GM23248 (cell line): ENCODE measurements around the gene ANKRD18B. TPM values are rescaled to one million over a fixed set of nuclear protein-coding genes. Genes with fewer than 3 reads are reported as not detected.
"Not testable (repeated sequence)": the region's sequence is repeated elsewhere in the genome, so short reads cannot be mapped to it uniquely, and the experiment has no call there.

Source experiments
- DNase-seq: peaks from one replicate; pipeline ENCODE4 v3.0.0-alpha.2; 2015
- H2AFZ ChIP-seq: fragments of 200-600 bp; sonication (generic); 2 replicates; pipeline ENCODE4 v1.6.1; 2016; ENCODE audit warnings: antibody characterized with exemption
- H3F3A ChIP-seq: fragments of 200-600 bp; sonication (generic); 2 replicates; pipeline ENCODE4 v1.6.1; 2016; ENCODE audit warnings: mild to moderate bottlenecking, antibody characterized with exemption, mixed run types; ENCODE audit not compliant: insufficient read depth
- H3K27ac ChIP-seq: fragments of 200-600 bp; sonication (generic); 2 replicates; pipeline ENCODE4 v1.5.1; 2016; ENCODE audit warnings: mild to moderate bottlenecking
- H3K27me3 ChIP-seq: fragments of 200-600 bp; sonication (generic); replicated peaks from 2 replicates; pipeline ENCODE4 v1.6.1; 2016; ENCODE audit warnings: mild to moderate bottlenecking; ENCODE audit not compliant: insufficient read depth
- H3K36me3 ChIP-seq: fragments of 200-600 bp; sonication (generic); 2 replicates; pipeline ENCODE4 v1.6.1; 2016; ENCODE audit warnings: low read depth, mild to moderate bottlenecking
- H3K4me1 ChIP-seq: fragments of 200-600 bp; sonication (generic); 2 replicates; pipeline ENCODE4 v1.6.1; 2016; ENCODE audit warnings: mild to moderate bottlenecking; ENCODE audit not compliant: insufficient read depth
- H3K4me2 ChIP-seq: fragments of 200-600 bp; sonication (generic); one replicate; pipeline ENCODE4 v1.6.1; 2016; ENCODE audit warnings: mild to moderate bottlenecking; ENCODE audit not compliant: unreplicated experiment
- H3K4me3 ChIP-seq: fragments of 200-600 bp; sonication (generic); 2 replicates; pipeline ENCODE4 v1.5.1; 2016; ENCODE audit warnings: mild to moderate bottlenecking
- H3K79me2 ChIP-seq: fragments of 200-600 bp; sonication (generic); 2 replicates; pipeline ENCODE4 v1.6.1; 2016; ENCODE audit warnings: mild to moderate bottlenecking; ENCODE audit not compliant: insufficient read depth
- H3K9ac ChIP-seq: fragments of 200-600 bp; sonication (generic); 2 replicates; pipeline ENCODE4 v1.6.1; 2016; ENCODE audit warnings: mild to moderate bottlenecking
- H3K9me2 ChIP-seq: fragments of 200-600 bp; sonication (generic); 2 replicates; pipeline ENCODE4 v1.6.1; 2016; ENCODE audit warnings: mixed run types, mild to moderate bottlenecking, moderate library complexity; ENCODE audit not compliant: insufficient read depth
- H3K9me3 ChIP-seq: fragments of 200-600 bp; sonication (generic); one replicate; pipeline ENCODE4 v1.6.1; 2017; ENCODE audit warnings: low read depth
- H4K20me1 ChIP-seq: fragments of 200-600 bp; sonication (generic); 2 replicates; pipeline ENCODE4 v1.6.0; 2016; ENCODE audit not compliant: insufficient read depth
- EZH2 ChIP-seq: fragments of 200-600 bp; sonication (generic); IDR thresholded peaks from 2 replicates; pipeline ENCODE4 v1.6.1; 2018; ENCODE audit warnings: antibody characterized with exemption, mild to moderate bottlenecking; ENCODE audit not compliant: insufficient read depth, poor library complexity, severe bottlenecking
- EZH2phosphoT487 ChIP-seq: fragments of 200-600 bp; sonication (generic); IDR thresholded peaks from 2 replicates; pipeline ENCODE4 v1.6.1; 2018; ENCODE audit warnings: antibody characterized with exemption, moderate library complexity, mild to moderate bottlenecking, low read depth; ENCODE audit not compliant: insufficient read depth
- WGBS, 2 experiments: methylation state at CpG; one replicate each; pipeline ENCODE4 v1.1.6; 2015 to 2017; ENCODE audit warnings: low lambda C conversion rate in 2 of 2, low coverage in 1 of 2; ENCODE audit errors: missing lambda C conversion rate in 2 of 2; 5-methylcytosine and 5-hydroxymethylcytosine counted together
- in situ Hi-C: fragments of 300-500 bp; cut with MboI; formaldehyde crosslinking; loops from 2 replicates; pipeline ENCODE4 v1.15.0; 2020
- polyA plus RNA-seq: library from polyadenylated mRNA; unstranded; fragments of >200 nt; fragmentation: Nextera tagmentation; extraction: Ambion mirVana; gene quantifications from 2 replicates; pipeline ENCODE4 v1.2.1, GENCODE V29; 2016
- total RNA-seq: library from RNA; depleted of rRNA; stranded (reverse); fragments of >200 nt; shearing (Covaris generic); gene quantifications from 2 replicates; pipeline ENCODE4 v1.2.3, GENCODE V29; 2014

Gene ANKRD18B
- total and polyA plus RNA-seq, 2 experiments from 2014 or later = 0.11 to 0.74 TPM

- Histone ChIP-seq H3K9ac (no peak overlapping the region), H4K20me1 (no peaks in the 10 kb centered on the region), H3F3A (no peaks in the 10 kb centered on the region), H3K27me3 (no peaks in the 10 kb centered on the region), H3K9me3 (no peaks in the 10 kb centered on the region), H2AFZ (no peak overlapping the region), H3K4me2 (no peak overlapping the region), H3K9me2 (no peaks in the 10 kb centered on the region), H3K79me2 (no peaks in the 10 kb centered on the region), H3K27ac (no peak overlapping the region), H3K36me3 (no peaks in the 10 kb centered on the region), H3K4me1 (no peaks in the 10 kb centered on the region), H3K4me3 (no peak overlapping the region)
- no peak for TF ChIP-seq EZH2phosphoT487
- no peak for DNase-seq
- in situ Hi-C loops = no loop called here
- 40 to 47% methylated on average over 1 of the region's 1 CpG for WGBS, 2 experiments
These were observed 87.3 kb downstream of the ANKRD18B start for GRCh38 chr9:33611358-33611757.

DNA sequence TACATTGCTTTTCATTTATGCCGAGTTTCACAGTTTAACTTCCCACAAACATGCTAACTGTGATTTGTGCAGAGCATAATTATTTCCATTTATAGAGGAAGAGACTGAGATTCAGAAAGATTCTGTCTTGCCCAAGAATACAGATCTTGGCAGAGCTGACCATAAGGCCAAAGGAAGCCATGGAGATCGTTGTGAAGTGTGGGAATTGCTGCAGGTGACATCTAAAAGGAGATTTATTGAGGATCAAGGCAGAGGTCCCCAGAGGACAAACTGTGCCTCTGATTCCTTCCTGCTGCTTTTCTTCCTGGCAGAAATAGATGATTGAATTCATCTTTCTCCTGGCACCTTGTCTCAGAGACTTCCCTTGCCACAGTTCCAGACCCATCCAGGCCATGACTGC, 88.4 kb downstream of the ANKRD18B start:
- H2AFZ ChIP-seq, H3K9ac ChIP-seq, H4K20me1 ChIP-seq, H3K4me3 ChIP-seq, in situ Hi-C loops, DNase-seq, H3K27ac ChIP-seq, H3K4me1 ChIP-seq, H3K9me3 ChIP-seq, H3K27me3 ChIP-seq, H3K36me3 ChIP-seq, H3K79me2 ChIP-seq, H3F3A ChIP-seq, H3K4me2 ChIP-seq, H3K9me2 ChIP-seq: not testable (repeated sequence)
- WGBS, 2 experiments = 35 to 47% methylated on average over 2 of the region's 2 CpGs

- H3K27me3 ChIP-seq = no peaks in the 10 kb centered on the region
- H4K20me1 ChIP-seq = no peaks in the 10 kb centered on the region
- no peak overlapping the region for H3K4me2 ChIP-seq
- DNase-seq = no peak
- H3K9me3 ChIP-seq = no peaks in the 10 kb centered on the region
- H3K9me2 ChIP-seq = no peaks in the 10 kb centered on the region
- H2AFZ ChIP-seq = no peak overlapping the region
- no peaks in the 10 kb centered on the region for H3F3A ChIP-seq
- 62 to 64% methylated on average over 7 of the region's 7 CpGs for WGBS, 2 experiments
- no peak overlapping the region for H3K27ac ChIP-seq
- no peaks in the 10 kb centered on the region for H3K79me2 ChIP-seq
- no peak overlapping the region for H3K9ac ChIP-seq
- TF ChIP-seq EZH2 (no peak), EZH2phosphoT487 (no peak)
- H3K4me1 ChIP-seq = 0 out of 2 replicates have a peak, but pooled peaks cover 3% of the 10 kb centered on the region
- in situ Hi-C loops = no loop called here
- H3K4me3 ChIP-seq = no peak overlapping the region
- H3K36me3 ChIP-seq = no peaks in the 10 kb centered on the region
These were observed 90.1 kb downstream of the ANKRD18B start for GRCh38 chr9:33614001-33614687.

- 79 to 85% methylated on average over 9 of the region's 9 CpGs for WGBS, 2 experiments
- H3K9me2 ChIP-seq, H3K79me2 ChIP-seq, H3K36me3 ChIP-seq, H3K27ac ChIP-seq, H3K9ac ChIP-seq, H3K4me3 ChIP-seq, H4K20me1 ChIP-seq, H3K4me2 ChIP-seq, H3K27me3 ChIP-seq, H2AFZ ChIP-seq, DNase-seq, H3K9me3 ChIP-seq, in situ Hi-C loops: not testable (repeated sequence)
- Histone ChIP-seq H3F3A (peaks cover 13% of the 10 kb centered on the region; the same call in 1 of the 2 replicates), H3K4me1 (peaks cover 24% of the 10 kb centered on the region)
These were observed 94.3 kb downstream of the ANKRD18B start for GRCh38 chr9:33618370-33618769.
